Karpas-422 (cell line): Measurements from ENCODE around the gene ZC2HC1B. TPM values are rescaled to one million over a fixed set of nuclear protein-coding genes. Genes with fewer than 3 reads are reported as not detected.
"Not testable (repeated sequence)": the region's sequence is repeated elsewhere in the genome, so short reads cannot be mapped to it uniquely, and the experiment has no call there.

ENCODE experiments used
- DNase-seq: peaks from one replicate; pipeline ENCODE4 v3.0.0-alpha.2; 2015
- H2AFZ ChIP-seq: fragments of 200-600 bp; sonication (generic); 2 replicates; pipeline ENCODE4 v1.6.1; 2014; ENCODE audit warnings: antibody characterized with exemption, low read length, mixed read lengths
- H3K27ac ChIP-seq: fragments of 200-600 bp; sonication (generic); 2 replicates; pipeline ENCODE4 v1.5.1; 2014; ENCODE audit warnings: mild to moderate bottlenecking, low read length, moderate library complexity
- H3K27me3 ChIP-seq: fragments of 200-600 bp; sonication (generic); 2 replicates; pipeline ENCODE4 v1.6.1; 2014; ENCODE audit warnings: low read length, mixed read lengths
- H3K36me3 ChIP-seq: fragments of 200-600 bp; sonication (generic); 2 replicates; pipeline ENCODE4 v1.6.1; 2014; ENCODE audit warnings: low read length, mixed read lengths; ENCODE audit not compliant: insufficient read depth
- H3K4me1 ChIP-seq: fragments of 200-600 bp; sonication (generic); 2 replicates; pipeline ENCODE4 v1.6.1; 2014; ENCODE audit warnings: mild to moderate bottlenecking, low read length, mixed read lengths
- H3K4me2 ChIP-seq: fragments of 200-600 bp; sonication (generic); 2 replicates; pipeline ENCODE4 v1.6.1; 2014; ENCODE audit warnings: low read length, low read depth, mild to moderate bottlenecking; ENCODE audit not compliant: poor library complexity, severe bottlenecking
- H3K4me3 ChIP-seq: fragments of 200-600 bp; sonication (generic); 2 replicates; pipeline ENCODE4 v1.5.1; 2014; ENCODE audit warnings: mild to moderate bottlenecking, antibody characterized with exemption, low read length, mixed read lengths
- H3K79me2 ChIP-seq: fragments of 200-600 bp; sonication (generic); 2 replicates; pipeline ENCODE4 v1.6.1; 2014; ENCODE audit warnings: mild to moderate bottlenecking, low read length, mixed read lengths
- H3K9ac ChIP-seq: fragments of 200-600 bp; sonication (generic); 2 replicates; pipeline ENCODE4 v1.6.0; 2014; ENCODE audit warnings: low read length
- H3K9me2 ChIP-seq: fragments of 200-600 bp; sonication (generic), shearing (Covaris generic); replicated peaks from 2 replicates; pipeline ENCODE4 v1.6.0; 2014; ENCODE audit warnings: mild to moderate bottlenecking, low read length, moderate library complexity; ENCODE audit not compliant: insufficient read depth
- H3K9me3 ChIP-seq: fragments of 300-700, 200-600 bp; sonication (generic); 2 replicates; pipeline ENCODE4 v1.6.1; 2014; ENCODE audit warnings: low read length, mixed read lengths
- H4K20me1 ChIP-seq: fragments of 200-600 bp; sonication (generic); 2 replicates; pipeline ENCODE4 v1.6.1; 2014; ENCODE audit warnings: mild to moderate bottlenecking, antibody characterized with exemption, low read length, low read depth; ENCODE audit not compliant: insufficient read depth
- total RNA-seq: library from RNA; depleted of rRNA; stranded (reverse); fragments of >200 nt; shearing (Covaris generic); gene quantifications from 2 replicates; pipeline ENCODE4 v1.2.3, GENCODE V29; 2014; ENCODE audit warnings: low replicate concordance

Gene ZC2HC1B
- total RNA-seq, 1 experiment from 2014 or later: not detected

DNA sequence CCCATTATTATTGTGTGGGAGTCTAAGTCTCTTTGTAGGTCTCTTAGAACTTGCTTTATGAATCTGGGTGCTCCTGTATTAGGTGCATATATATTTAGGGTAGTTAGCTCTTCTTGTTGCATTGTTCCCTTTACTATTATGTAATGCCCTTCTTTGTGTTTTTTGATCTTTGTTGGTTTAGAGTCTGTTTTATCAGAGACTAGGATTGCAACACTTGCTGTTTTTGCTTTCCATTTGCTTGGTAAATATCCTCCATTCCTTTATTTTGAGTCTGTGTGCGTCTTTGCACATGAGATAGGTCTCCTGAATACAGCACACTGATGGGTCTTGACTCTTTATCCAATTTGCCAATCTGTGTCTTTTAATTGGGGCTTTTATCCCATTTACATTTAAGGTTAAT is 9.2 kb upstream of the ZC2HC1B start:
- H3K36me3 ChIP-seq: peaks cover 66% of the 10 kb centered on the region

DNA sequence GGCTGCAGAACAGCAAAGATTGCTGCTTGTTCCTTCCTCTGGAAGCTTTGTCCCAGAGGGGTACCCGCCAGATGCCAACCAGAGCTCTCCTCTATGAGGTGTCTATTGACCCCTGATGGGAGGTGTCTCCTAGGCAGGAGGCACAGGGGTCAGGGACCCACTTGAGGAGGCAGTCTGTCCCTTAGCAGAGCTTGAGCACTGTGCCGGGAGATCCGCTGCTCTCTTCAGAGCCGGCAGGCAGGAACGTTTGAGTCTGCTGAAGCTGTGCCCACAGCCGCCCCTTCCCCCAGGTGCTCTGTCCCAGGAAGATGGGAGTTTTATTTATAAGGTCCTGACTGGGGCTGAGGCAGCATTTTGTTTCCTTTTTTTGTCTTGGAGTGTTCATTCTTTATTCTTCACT is 7.5 kb upstream of the ZC2HC1B start:
- H3K9me3 ChIP-seq, H3K4me3 ChIP-seq, H2AFZ ChIP-seq, H3K27me3 ChIP-seq, H3K27ac ChIP-seq, H3K4me1 ChIP-seq, H3K9ac ChIP-seq, H4K20me1 ChIP-seq, DNase-seq, H3K4me2 ChIP-seq, H3K9me2 ChIP-seq: not testable (repeated sequence)
- Histone ChIP-seq H3K79me2 (peaks cover 26% of the 10 kb centered on the region), H3K36me3 (peaks cover 62% of the 10 kb centered on the region)

More for the DNA sequence above, 9.2 kb upstream of the ZC2HC1B start:
- H3K79me2 ChIP-seq: peaks cover 42% of the 10 kb centered on the region
- H3K9ac ChIP-seq, H3K4me3 ChIP-seq, H3K9me2 ChIP-seq, DNase-seq, H3K4me2 ChIP-seq, H3K4me1 ChIP-seq, H2AFZ ChIP-seq, H3K27ac ChIP-seq, H4K20me1 ChIP-seq, H3K27me3 ChIP-seq, H3K9me3 ChIP-seq: not testable (repeated sequence)

DNA sequence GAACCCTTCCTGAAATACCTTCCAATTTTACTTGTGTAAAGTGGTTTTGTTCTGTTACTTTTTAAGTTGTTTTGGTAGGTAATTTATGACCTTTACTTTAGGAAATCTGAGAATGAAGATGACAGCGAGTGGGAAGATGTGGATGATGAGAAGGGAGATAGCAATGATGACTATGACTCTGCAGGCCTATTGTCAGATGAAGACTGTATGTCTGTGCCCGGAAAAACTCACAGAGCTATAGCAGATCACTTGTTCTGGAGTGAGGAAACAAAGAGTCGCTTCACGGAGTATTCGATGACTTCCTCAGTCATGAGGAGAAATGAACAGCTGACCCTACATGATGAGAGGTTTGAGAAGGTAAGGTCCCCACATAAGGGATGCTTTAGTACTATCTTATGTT is 6.6 kb upstream of the ZC2HC1B start:
- 0 out of 2 replicates have a peak, but pooled peaks cover 8% of the 10 kb centered on the region for H4K20me1 ChIP-seq
- no peak overlapping the region for H3K4me2 ChIP-seq
- H3K4me3 ChIP-seq: no peak overlapping the region
- no peak overlapping the region for H3K27ac ChIP-seq
- no peak overlapping the region for H3K9ac ChIP-seq
- H3K9me2 ChIP-seq: no peaks in the 10 kb centered on the region
- no peak overlapping the region for H2AFZ ChIP-seq
- H3K36me3 ChIP-seq: peaks cover 63% of the 10 kb centered on the region
- no peaks in the 10 kb centered on the region for H3K9me3 ChIP-seq
- no peak for DNase-seq
- H3K27me3 ChIP-seq: no peaks in the 10 kb centered on the region
- H3K79me2 ChIP-seq: peaks cover 19% of the 10 kb centered on the region
- no peaks in the 10 kb centered on the region for H3K4me1 ChIP-seq

DNA sequence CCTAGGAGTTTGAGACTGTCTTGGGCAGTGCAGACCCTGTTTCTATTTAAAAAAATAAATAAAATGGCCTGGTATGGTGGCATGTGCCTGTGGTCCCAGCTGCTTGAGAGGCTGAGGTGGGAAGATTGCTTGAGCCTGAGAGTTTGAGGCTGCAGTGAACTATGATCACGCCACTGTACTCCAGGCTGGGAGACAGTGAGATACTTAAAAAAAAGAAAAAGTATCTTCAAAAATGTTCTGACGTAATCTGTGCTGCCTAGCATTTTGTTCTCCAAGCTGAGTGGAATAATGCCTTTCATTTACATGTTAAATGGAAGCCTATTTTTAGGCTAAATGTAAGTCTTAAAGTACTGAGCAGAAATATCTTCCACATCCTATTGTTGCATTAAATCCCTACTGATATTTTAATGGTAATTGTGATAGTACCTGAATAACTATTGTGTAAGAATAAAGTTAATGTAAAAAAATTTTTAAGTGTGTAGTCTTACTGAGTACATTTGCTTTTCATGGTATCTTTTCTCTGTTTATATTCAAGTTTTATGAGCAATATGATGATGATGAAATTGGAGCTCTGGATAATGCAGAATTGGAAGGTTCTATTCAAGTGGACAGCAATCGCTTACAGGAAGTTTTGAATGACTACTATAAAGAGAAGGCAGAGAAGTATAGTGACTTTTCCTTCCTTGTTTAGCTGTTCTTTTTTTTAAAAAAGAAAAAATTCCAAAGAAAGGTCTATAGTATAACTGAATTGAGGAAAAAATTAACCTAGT is 4.2 kb upstream of the ZC2HC1B start:
- H3K79me2 ChIP-seq: peaks cover 13% of the 10 kb centered on the region
- H3K4me3 ChIP-seq: no peak overlapping the region
- no peak overlapping the region for H2AFZ ChIP-seq
- H3K27me3 ChIP-seq: no peaks in the 10 kb centered on the region
- no peak overlapping the region for H3K4me2 ChIP-seq
- H3K9me3 ChIP-seq: no peaks in the 10 kb centered on the region
- no peak overlapping the region for H3K27ac ChIP-seq
- no peaks in the 10 kb centered on the region for H3K9me2 ChIP-seq
- H4K20me1 ChIP-seq: 0 out of 2 replicates have a peak, but pooled peaks cover 8% of the 10 kb centered on the region
- no peak overlapping the region for H3K9ac ChIP-seq
- H3K4me1 ChIP-seq: no peaks in the 10 kb centered on the region
- H3K36me3 ChIP-seq: peaks cover 84% of the 10 kb centered on the region
- DNase-seq: no peak

DNA sequence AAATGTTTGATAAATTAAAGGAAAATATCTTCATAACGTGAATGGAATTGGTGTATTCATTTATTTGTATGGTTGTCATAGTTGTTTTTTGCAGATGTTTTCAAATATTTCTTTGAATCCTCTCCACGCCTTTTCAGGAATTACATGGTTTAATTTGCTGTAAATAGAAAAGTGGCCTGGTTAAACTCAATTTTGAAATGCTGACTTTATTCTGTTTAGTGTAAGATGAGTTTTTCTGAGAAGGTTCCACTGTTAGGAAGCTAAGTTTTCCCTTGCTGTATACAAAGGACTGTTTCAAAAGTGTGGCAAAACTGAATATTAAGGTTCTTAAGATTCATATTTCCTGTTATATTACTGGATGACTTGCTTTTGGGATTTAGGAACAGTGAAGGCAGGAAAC is 503 bp upstream of the ZC2HC1B start:
- H3K4me1 ChIP-seq: no peaks in the 10 kb centered on the region
- no peak overlapping the region for H2AFZ ChIP-seq
- H4K20me1 ChIP-seq: no peaks in the 10 kb centered on the region
- H3K27me3 ChIP-seq: no peaks in the 10 kb centered on the region
- no peak overlapping the region for H3K4me2 ChIP-seq
- no peak overlapping the region for H3K27ac ChIP-seq
- no peak overlapping the region for H3K9ac ChIP-seq
- DNase-seq: no peak
- no peak overlapping the region for H3K4me3 ChIP-seq
- no peaks in the 10 kb centered on the region for H3K9me2 ChIP-seq
- 0 out of 2 replicates have a peak, but pooled peaks cover 3% of the 10 kb centered on the region for H3K79me2 ChIP-seq
- H3K9me3 ChIP-seq: no peaks in the 10 kb centered on the region
- H3K36me3 ChIP-seq: peaks cover 53% of the 10 kb centered on the region

DNA sequence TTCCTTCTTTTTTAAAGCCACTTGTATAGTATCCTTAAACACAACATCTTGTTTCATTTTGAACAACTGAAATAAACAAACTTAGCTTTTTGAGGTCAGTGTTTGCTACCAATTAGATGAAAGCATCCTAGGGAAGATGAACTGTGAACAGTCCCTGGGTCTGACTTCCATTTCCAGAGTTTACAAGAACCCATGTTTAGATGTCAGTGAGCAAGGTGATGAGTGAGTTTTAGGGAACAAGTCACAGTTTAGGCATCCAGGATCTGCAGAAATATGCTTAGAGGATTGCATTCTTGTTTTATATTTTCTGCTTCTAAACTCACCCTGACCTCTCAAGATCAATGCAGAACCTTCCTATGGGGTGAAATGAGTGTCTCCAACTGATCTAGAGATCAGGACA is 3.0 kb downstream of the ZC2HC1B start:
- Histone ChIP-seq H3K4me2 (no peak overlapping the region), H3K79me2 (no peaks in the 10 kb centered on the region), H3K27ac (no peak overlapping the region), H3K9me2 (no peaks in the 10 kb centered on the region), H3K36me3 (peaks cover 26% of the 10 kb centered on the region), H3K9me3 (no peaks in the 10 kb centered on the region), H4K20me1 (no peaks in the 10 kb centered on the region), H3K27me3 (no peaks in the 10 kb centered on the region), H3K9ac (no peak overlapping the region), H2AFZ (no peak overlapping the region), H3K4me1 (no peaks in the 10 kb centered on the region), H3K4me3 (no peak overlapping the region)
- DNase-seq: no peak

DNA sequence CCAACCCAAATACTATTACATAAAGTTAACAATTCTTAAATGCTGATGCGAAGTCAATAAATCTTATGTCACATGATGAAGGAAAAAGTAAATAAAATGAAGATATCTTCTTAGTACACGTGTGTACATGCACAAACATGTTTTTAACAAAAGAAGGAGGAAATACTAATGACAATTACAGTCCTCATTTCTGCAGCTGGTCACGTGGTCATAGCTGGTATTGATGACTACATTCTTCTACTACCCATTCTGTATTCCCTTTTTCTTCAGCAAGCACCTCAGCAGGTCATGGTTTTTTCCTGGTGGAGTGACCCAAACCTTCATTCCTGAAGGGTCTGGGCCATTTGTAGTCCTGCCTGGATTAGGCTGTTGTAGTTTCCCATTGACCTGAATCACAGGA is 4.5 kb downstream of the ZC2HC1B start:
- not testable (repeated sequence) for H3K9me3 ChIP-seq, H4K20me1 ChIP-seq, H3K4me3 ChIP-seq, DNase-seq, H3K4me1 ChIP-seq, H3K27ac ChIP-seq, H3K9ac ChIP-seq, H3K79me2 ChIP-seq, H2AFZ ChIP-seq, H3K9me2 ChIP-seq, H3K4me2 ChIP-seq, H3K27me3 ChIP-seq
- H3K36me3 ChIP-seq: peaks cover 15% of the 10 kb centered on the region

DNA sequence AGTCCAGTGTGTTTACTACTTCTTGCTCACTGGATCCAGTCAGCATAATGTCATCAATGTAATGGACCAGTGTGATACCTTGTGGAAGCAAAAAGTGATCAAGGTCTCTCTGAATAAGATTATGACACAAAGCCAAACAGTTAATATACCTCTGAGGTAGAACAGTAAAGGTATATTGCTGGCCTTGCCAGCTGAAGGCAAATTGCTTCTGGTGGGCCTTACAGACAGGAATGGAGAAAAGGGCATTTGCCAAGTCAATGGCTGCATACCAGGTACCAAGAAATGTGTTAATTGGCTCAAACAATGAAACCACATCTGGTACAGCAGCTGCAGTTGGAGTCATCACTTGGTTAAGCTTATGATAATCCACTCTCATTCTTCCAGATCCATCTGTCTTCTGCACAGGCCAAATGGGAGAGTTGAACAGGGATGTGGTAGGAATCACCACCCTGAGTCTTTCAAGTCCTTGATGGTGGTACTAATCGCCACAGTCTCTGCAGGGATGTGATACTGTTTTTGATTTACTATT is 7.0 kb downstream of the ZC2HC1B start:
- not testable (repeated sequence) for H3K27me3 ChIP-seq, H2AFZ ChIP-seq, H3K27ac ChIP-seq, H3K9me3 ChIP-seq, H3K79me2 ChIP-seq, H3K4me1 ChIP-seq, H4K20me1 ChIP-seq, DNase-seq, H3K36me3 ChIP-seq, H3K9me2 ChIP-seq, H3K4me2 ChIP-seq, H3K4me3 ChIP-seq, H3K9ac ChIP-seq
